ENCODE measurements around the gene BLOC1S2. TPM values are rescaled to one million over a fixed set of nuclear protein-coding genes. Genes with fewer than 3 reads are reported as not detected.
A peak's percentile ranks its signal among the peaks of the same experiment; 100 is the strongest.
"Not testable (repeated sequence)": the region's sequence is repeated elsewhere in the genome, so short reads cannot be mapped to it uniquely, and the experiment has no call there.

Gene BLOC1S2
- total and polyA plus RNA-seq, 2 experiments from 2014 or later: 69.0 to 72.8 TPM

- Mint-ChIP-seq H3K27ac (no peak overlapping the region), H3K9me3 (no peaks in the 10 kb centered on the region; the same call in 1 of the 3 replicates), H3K36me3 (ENCODE audit: low read depth) (no peaks in the 10 kb centered on the region; the same call in 2 of the 3 replicates), H3K4me3 (no peak overlapping the region), H3K27me3 (ENCODE audit: insufficient read depth, low read depth, poor library complexity) (no peaks in the 10 kb centered on the region), H3K4me1 (peaks cover 17% of the 10 kb centered on the region)
- peak overlapping the region; percentile 28; the same call in 1 of the 2 replicates for H2AFZ ChIP-seq
- H3K27me3 ChIP-seq (ENCODE audit: insufficient read depth): no peaks in the 10 kb centered on the region
- H3K4me3 ChIP-seq: no peak overlapping the region
- H3F3A ChIP-seq (replicated peaks; ENCODE audit: low read depth): no peaks in the 10 kb centered on the region
- DNase-seq (ENCODE audit: low spot score) (no peak), ATAC-seq (no peak)
- H3K4me1 ChIP-seq (ENCODE audit: insufficient read depth): peaks cover 4% of the 10 kb centered on the region; the same call in 1 of the 2 replicates
- H3K4me2 ChIP-seq: no peak overlapping the region
- TF ChIP-seq NANOG (IDR thresholded peaks at IDR 0.05; ENCODE audit: borderline replicate concordance): no peak
- no peak for TF ChIP-seq EZH2phosphoT487 (IDR thresholded peaks at IDR 0.05; ENCODE audit: unreplicated experiment)
- no peaks in the 10 kb centered on the region for H3K36me3 ChIP-seq (ENCODE audit: insufficient read depth)
- H3K9me2 ChIP-seq (ENCODE audit: insufficient read depth): 0 out of 2 replicates have a peak, but pooled peaks cover 11% of the 10 kb centered on the region
- no peak overlapping the region for H3K27ac ChIP-seq (ENCODE audit: low read depth)
- no peaks in the 10 kb centered on the region for H4K20me1 ChIP-seq (replicated peaks; ENCODE audit: insufficient read depth)
- H3K79me2 ChIP-seq (replicated peaks; ENCODE audit: insufficient read depth): no peaks in the 10 kb centered on the region
Observed at GRCh38 chr10:100293066-100293465, 6.6 kb upstream of the BLOC1S2 start.

- H3K4me1 Mint-ChIP-seq: peaks cover 17% of the 10 kb centered on the region
- not testable (repeated sequence) for H3K27me3 ChIP-seq (ENCODE audit: insufficient read depth); H2AFZ ChIP-seq; H3K4me2 ChIP-seq; H3K36me3 Mint-ChIP-seq (ENCODE audit: low read depth); H3K36me3 ChIP-seq (ENCODE audit: insufficient read depth); H3K4me3 ChIP-seq; DNase-seq (ENCODE audit: low spot score); H3K27ac ChIP-seq (ENCODE audit: low read depth); H3K4me3 Mint-ChIP-seq; ATAC-seq; H3K9me3 Mint-ChIP-seq; H3K27me3 Mint-ChIP-seq (ENCODE audit: insufficient read depth, low read depth, poor library complexity); H4K20me1 ChIP-seq (replicated peaks; ENCODE audit: insufficient read depth); H3K79me2 ChIP-seq (replicated peaks; ENCODE audit: insufficient read depth); H3K4me1 ChIP-seq (ENCODE audit: insufficient read depth); H3F3A ChIP-seq (replicated peaks; ENCODE audit: low read depth)
- 0 out of 2 replicates have a peak overlapping the region, but pooled peaks have one; percentile 5 for H3K27ac Mint-ChIP-seq
- H3K9me2 ChIP-seq (ENCODE audit: insufficient read depth): 0 out of 2 replicates have a peak, but pooled peaks cover 10% of the 10 kb centered on the region
Observed at GRCh38 chr10:100292300-100292699, 5.8 kb upstream of the BLOC1S2 start.

- Mint-ChIP-seq H3K27ac (no peak overlapping the region), H3K4me1 (peaks cover 15% of the 10 kb centered on the region), H3K9me3 (no peaks in the 10 kb centered on the region; the same call in 1 of the 3 replicates), H3K36me3 (ENCODE audit: low read depth) (no peaks in the 10 kb centered on the region; the same call in 2 of the 3 replicates), H3K27me3 (ENCODE audit: insufficient read depth, low read depth, poor library complexity) (peaks cover 6% of the 10 kb centered on the region), H3K4me3 (no peak overlapping the region)
- Histone ChIP-seq H3K36me3 (ENCODE audit: insufficient read depth) (no peaks in the 10 kb centered on the region), H3K27me3 (ENCODE audit: insufficient read depth) (no peaks in the 10 kb centered on the region), H2AFZ (no peak overlapping the region), H3K4me3 (no peak overlapping the region), H4K20me1 (replicated peaks; ENCODE audit: insufficient read depth) (no peaks in the 10 kb centered on the region), H3K9me2 (ENCODE audit: insufficient read depth) (0 out of 2 replicates have a peak, but pooled peaks cover 1% of the 10 kb centered on the region), H3K79me2 (replicated peaks; ENCODE audit: insufficient read depth) (no peaks in the 10 kb centered on the region), H3K4me2 (no peak overlapping the region), H3K4me1 (ENCODE audit: insufficient read depth) (peaks cover 10% of the 10 kb centered on the region), H3K27ac (ENCODE audit: low read depth) (no peak overlapping the region), H3F3A (replicated peaks; ENCODE audit: low read depth) (0 out of 2 replicates have a peak, but pooled peaks cover 5% of the 10 kb centered on the region)
- ATAC-seq (no peak), DNase-seq (ENCODE audit: low spot score) (no peak)
- TF ChIP-seq EZH2 (IDR thresholded peaks at IDR 0.05; ENCODE audit: low read depth, unreplicated experiment): no peak
- no peak for TF ChIP-seq ZNF331 (CRISPR knock-in tag; IDR thresholded peaks at IDR 0.05; ENCODE audit: low read depth)
- TF ChIP-seq ZNF114 (CRISPR knock-in tag; IDR thresholded peaks at IDR 0.05): no peak
- no peak for TF ChIP-seq JUNB (IDR thresholded peaks at IDR 0.05; ENCODE audit: unreplicated experiment)
- no peak for TF ChIP-seq CTCF (conservative IDR thresholded peaks at IDR 0.05; ENCODE audit: low read depth in 2 of 2)
- no peak for TF ChIP-seq ETS1 (IDR thresholded peaks at IDR 0.05)
- TF ChIP-seq EZH2phosphoT487 (IDR thresholded peaks at IDR 0.05; ENCODE audit: unreplicated experiment): no peak
- TF ChIP-seq STAT1 (IDR thresholded peaks at IDR 0.05; ENCODE audit: unreplicated experiment): no peak
- TF ChIP-seq CREB1 (CRISPR knock-in tag; IDR thresholded peaks at IDR 0.05; ENCODE audit: low read depth): no peak
- no peak for TF ChIP-seq NANOG (IDR thresholded peaks at IDR 0.05; ENCODE audit: borderline replicate concordance)
- TF ChIP-seq POLR2AphosphoS5 (IDR thresholded peaks at IDR 0.05; ENCODE audit: low read depth): no peak
- no peak for TF ChIP-seq REST (IDR thresholded peaks at IDR 0.05; ENCODE audit: unreplicated experiment)
Observed at GRCh38 chr10:100291356-100291755, 4.9 kb upstream of the BLOC1S2 start.

All from GM23338 (cell line).